NB4 (cell line): ENCODE data around the gene TLR4.

Experiments
- DNase-seq: peaks from one replicate; pipeline ENCODE4 v3.0.0; 2010; ENCODE audit warnings: low read depth
- H3K4me3 ChIP-seq: one replicate; pipeline ENCODE4 v1.5.1; 2011; ENCODE audit warnings: mild to moderate bottlenecking, low read depth, low read length, moderate library complexity
- MYC ChIP-seq: IDR thresholded peaks from 2 replicates; pipeline ENCODE4 v1.6.1; 2011; ENCODE audit warnings: low read depth, low read length
- POLR2A ChIP-seq: IDR thresholded peaks from 2 replicates; pipeline ENCODE4 v1.6.1; 2011; ENCODE audit warnings: mild to moderate bottlenecking; ENCODE audit not compliant: insufficient read length; ENCODE audit errors: extremely low read depth
- TF ChIP-seq, protein P1 (sequence below): IDR thresholded peaks from one replicate; pipeline ENCODE4 v1.5.1; 2012; ENCODE audit warnings: low read depth, low read length
- TF ChIP-seq, protein P2 (sequence below): IDR thresholded peaks from 2 replicates; pipeline ENCODE4 v1.6.1; 2011; ENCODE audit warnings: low read depth, low read length

TLR4 gene

DNA sequence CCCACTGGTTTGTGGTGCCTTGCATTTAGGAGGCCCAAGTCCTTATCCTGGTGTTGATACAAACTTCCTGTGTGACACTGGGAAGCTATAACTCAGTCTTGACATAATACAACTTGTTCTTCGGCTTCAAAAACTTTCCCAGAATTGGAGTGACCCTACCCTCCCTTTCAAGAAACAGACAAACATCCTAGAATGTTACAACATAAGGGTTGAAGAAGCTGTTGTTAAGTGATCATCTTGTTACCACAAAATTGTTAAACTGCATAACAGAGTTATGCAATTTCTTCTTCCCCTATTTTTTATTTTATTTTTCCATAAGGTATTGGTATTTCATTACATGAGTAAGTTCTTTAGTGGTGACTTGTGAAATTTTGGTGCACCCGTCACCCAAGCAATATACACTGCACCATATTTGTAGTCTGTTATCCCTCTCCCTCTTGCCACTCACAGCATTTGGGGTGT is 21.3 kb downstream of the TLR4 start:
- DNase-seq = peak; percentile 87
- no peak overlapping the region for H3K4me3 ChIP-seq
- TF ChIP-seq POLR2A (no peak), MYC (no peak)
- TF ChIP-seq, protein P1, sequence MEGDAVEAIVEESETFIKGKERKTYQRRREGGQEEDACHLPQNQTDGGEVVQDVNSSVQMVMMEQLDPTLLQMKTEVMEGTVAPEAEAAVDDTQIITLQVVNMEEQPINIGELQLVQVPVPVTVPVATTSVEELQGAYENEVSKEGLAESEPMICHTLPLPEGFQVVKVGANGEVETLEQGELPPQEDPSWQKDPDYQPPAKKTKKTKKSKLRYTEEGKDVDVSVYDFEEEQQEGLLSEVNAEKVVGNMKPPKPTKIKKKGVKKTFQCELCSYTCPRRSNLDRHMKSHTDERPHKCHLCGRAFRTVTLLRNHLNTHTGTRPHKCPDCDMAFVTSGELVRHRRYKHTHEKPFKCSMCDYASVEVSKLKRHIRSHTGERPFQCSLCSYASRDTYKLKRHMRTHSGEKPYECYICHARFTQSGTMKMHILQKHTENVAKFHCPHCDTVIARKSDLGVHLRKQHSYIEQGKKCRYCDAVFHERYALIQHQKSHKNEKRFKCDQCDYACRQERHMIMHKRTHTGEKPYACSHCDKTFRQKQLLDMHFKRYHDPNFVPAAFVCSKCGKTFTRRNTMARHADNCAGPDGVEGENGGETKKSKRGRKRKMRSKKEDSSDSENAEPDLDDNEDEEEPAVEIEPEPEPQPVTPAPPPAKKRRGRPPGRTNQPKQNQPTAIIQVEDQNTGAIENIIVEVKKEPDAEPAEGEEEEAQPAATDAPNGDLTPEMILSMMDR = no peak
- TF ChIP-seq, protein P2, sequence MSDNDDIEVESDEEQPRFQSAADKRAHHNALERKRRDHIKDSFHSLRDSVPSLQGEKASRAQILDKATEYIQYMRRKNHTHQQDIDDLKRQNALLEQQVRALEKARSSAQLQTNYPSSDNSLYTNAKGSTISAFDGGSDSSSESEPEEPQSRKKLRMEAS = no peak

DNA sequence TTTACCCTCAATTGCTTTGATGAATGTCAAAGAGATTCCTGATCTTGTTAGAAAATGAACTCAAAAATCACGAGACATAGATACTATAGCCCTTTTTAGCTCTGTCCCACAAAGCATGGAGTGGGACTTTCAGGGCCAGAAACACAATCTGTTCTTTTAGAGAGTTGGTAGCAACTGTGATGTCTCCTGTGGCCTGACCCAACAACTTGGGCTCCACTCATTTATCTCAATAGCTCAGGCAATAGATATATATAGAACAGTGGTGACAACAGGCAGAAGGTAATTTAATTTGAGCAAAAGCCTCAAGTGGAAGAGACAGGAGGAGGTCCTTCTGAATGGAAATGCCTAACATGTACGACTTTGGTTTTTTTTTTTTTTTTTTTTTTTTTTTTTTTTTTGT is 25.2 kb downstream of the TLR4 start:
- TF ChIP-seq MYC (no peak), POLR2A (no peak)
- TF ChIP-seq, protein P1 = no peak
- TF ChIP-seq, protein P2 = no peak
- DNase-seq = no peak
- H3K4me3 ChIP-seq = no peak overlapping the region

- TF ChIP-seq, protein P1 = no peak
- TF ChIP-seq, protein P2 = no peak
- TF ChIP-seq MYC (no peak), POLR2A (no peak)
- no peak overlapping the region for H3K4me3 ChIP-seq
- DNase-seq = no peak
Measured at GRCh38 chr9:117732494-117732893, 28.3 kb downstream of the TLR4 start.

- DNase-seq = no peak
- TF ChIP-seq POLR2A = no peak
- TF ChIP-seq, protein P2 = no peak
- TF ChIP-seq MYC = no peak
- TF ChIP-seq, protein P1 = no peak
- H3K4me3 ChIP-seq = no peak overlapping the region
Measured at GRCh38 chr9:117733465-117733864, 29.3 kb downstream of the TLR4 start.

DNA sequence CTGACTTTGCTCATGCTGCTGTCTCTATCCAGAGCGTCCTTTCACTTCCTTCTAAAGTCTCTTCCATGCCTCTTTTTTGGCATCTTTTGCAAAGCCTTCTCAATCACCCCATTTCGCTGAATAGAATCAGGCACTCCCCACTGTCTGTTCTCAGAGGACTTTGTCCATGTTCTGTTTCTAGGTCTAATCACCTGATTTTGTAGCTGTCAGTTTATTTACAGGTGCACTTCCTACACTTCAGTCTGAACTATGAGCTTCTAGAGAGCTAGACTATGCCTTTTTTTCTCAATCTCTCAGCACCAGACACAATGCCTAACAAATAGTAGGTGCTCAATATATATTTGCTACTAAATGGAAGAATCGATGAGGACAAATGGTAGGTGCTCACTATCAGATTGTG is 29.9 kb downstream of the TLR4 start:
- H3K4me3 ChIP-seq = no peak overlapping the region
- DNase-seq = no peak
- TF ChIP-seq MYC = no peak

DNA sequence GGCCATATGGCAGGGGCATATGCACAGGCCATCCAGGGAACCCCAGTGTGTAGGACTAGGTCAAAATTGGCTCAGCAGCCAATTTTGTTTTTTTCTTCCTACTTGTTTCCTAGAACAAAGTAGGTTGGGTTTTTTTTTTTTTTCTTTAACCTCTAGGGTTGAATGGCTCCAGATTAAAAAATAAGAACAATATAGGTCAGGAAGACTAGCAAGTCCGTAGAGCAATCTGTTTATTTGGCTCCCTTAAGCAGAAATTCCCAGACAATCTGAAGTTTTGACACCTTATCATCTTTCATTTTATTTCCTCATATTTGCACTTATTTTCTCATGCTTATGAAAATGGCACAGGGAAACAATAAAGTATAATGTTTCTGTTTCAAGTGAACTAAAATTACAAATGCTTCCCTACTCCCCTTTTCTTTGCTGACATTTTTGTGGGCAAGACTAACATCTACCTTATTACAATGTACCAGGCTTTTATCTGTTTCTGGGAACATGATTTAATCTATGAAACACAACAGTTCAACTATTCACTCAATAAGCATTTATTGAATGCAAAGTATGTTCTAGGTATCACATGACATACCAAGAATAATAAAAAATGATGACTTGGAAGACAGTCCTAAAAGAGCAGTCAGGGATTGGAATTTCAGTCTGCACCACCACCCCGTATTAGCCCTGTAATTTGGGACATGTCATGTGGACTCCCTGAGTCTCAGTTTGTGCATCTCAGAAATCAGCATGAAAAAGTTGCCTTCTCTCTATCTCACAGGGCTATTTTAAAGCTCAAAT is 30.5 kb downstream of the TLR4 start:
- no peak overlapping the region for H3K4me3 ChIP-seq
- no peak for DNase-seq
- TF ChIP-seq, protein P1 = no peak
- TF ChIP-seq MYC (no peak), POLR2A (no peak)
- TF ChIP-seq, protein P2 = no peak
